ENCODE data around the gene DCUN1D2.

GRCh38 chr13:113499936-113500335 is 9.4 kb upstream of the DCUN1D2 start:
- TF ChIP-seq CTCF (IDR thresholded peaks at IDR 0.05) (no peak), POLR2AphosphoS5 (IDR thresholded peaks at IDR 0.05) (no peak)

Measured in upper lobe of left lung (tissue), 4 donors.